K562 (cell line): ENCODE data around the gene GXYLT2. TPM values are rescaled to one million over a fixed set of nuclear protein-coding genes. Genes with fewer than 3 reads are reported as not detected.

Source experiments
- BRD4 ChIP-seq: fragments of 200-600 bp; sonication (generic); IDR thresholded peaks from 2 replicates; pipeline ENCODE4 v1.6.1; 2017; ENCODE audit warnings: inconsistent platforms
- DPF2 ChIP-seq: fragments of 450-650 bp; IDR thresholded peaks from 2 replicates; pipeline ENCODE4 v1.6.1; 2016
- ESRRA ChIP-seq: fragments of 450-650 bp; IDR thresholded peaks from 2 replicates; pipeline ENCODE4 v1.6.1; 2014; ENCODE audit warnings: low read depth, mild to moderate bottlenecking, moderate library complexity, borderline replicate concordance
- ETV1 ChIP-seq: fragments of 450-650 bp; conservative IDR thresholded peaks from 2 replicates; pipeline ENCODE4 v1.6.1; 2016; ENCODE audit warnings: missing genetic modification characterization, control low read depth, low read depth, missing compliant biosample characterization
- KHSRP ChIP-seq: fragments of 450-650 bp; IDR thresholded peaks from 2 replicates; pipeline ENCODE4 v1.6.1; 2017
- MEF2D ChIP-seq: conservative IDR thresholded peaks from 2 replicates; pipeline ENCODE4 v1.6.1; 2016; ENCODE audit warnings: low read depth, missing genetic modification characterization, missing compliant biosample characterization
- MEIS2 ChIP-seq: fragments of 450-650 bp; IDR thresholded peaks from 2 replicates; pipeline ENCODE4 v1.6.1; 2014; ENCODE audit warnings: mild to moderate bottlenecking; ENCODE audit not compliant: partially characterized antibody
- NBN ChIP-seq: fragments of 450-650 bp; IDR thresholded peaks from 2 replicates; pipeline ENCODE4 v1.6.1; 2016; ENCODE audit warnings: low read depth, mild to moderate bottlenecking
- NR2F6 ChIP-seq: fragments of 450-650 bp; formaldehyde crosslinking; IDR thresholded peaks from 2 replicates; pipeline ENCODE4 v1.4.0; 2020; ENCODE audit warnings: mild to moderate bottlenecking
- NUFIP1 ChIP-seq: fragments of 450-650 bp; IDR thresholded peaks from 2 replicates; pipeline ENCODE4 v1.6.1; 2018; ENCODE audit not compliant: partially characterized antibody
- PYGO2 ChIP-seq: fragments of 450-650 bp; IDR thresholded peaks from 2 replicates; pipeline ENCODE4 v1.6.1; 2016; ENCODE audit warnings: mild to moderate bottlenecking, missing genetic modification characterization, moderate library complexity, missing compliant biosample characterization
- RAD51 ChIP-seq: fragments of 450-650 bp; IDR thresholded peaks from 2 replicates; pipeline ENCODE4 v1.7.1; 2016; ENCODE audit warnings: low read depth, mild to moderate bottlenecking, borderline replicate concordance
- RBM25 ChIP-seq: fragments of 200-400 bp; formaldehyde crosslinking; IDR thresholded peaks from 2 replicates; pipeline ENCODE4 v1.6.1; 2018; ENCODE audit warnings: low read length, low read depth, moderate library complexity; ENCODE audit not compliant: severe bottlenecking
- SAP30 ChIP-seq: fragments of 200-600 bp; sonication (generic); IDR thresholded peaks from 2 replicates; pipeline ENCODE4 v1.6.1; 2012; ENCODE audit warnings: borderline replicate concordance, low read depth, mild to moderate bottlenecking, moderate library complexity, low read length, control low read depth, inconsistent platforms; ENCODE audit not compliant: insufficient read depth, poor library complexity, severe bottlenecking
- SMARCC2 ChIP-seq: fragments of 450-650 bp; IDR thresholded peaks from 2 replicates; pipeline ENCODE4 v1.6.1; 2017; ENCODE audit warnings: antibody characterized with exemption, moderate library complexity, mild to moderate bottlenecking, low read depth
- ZNF134 ChIP-seq: fragments of 250-450 bp; sonication (Bioruptor Pico); conservative IDR thresholded peaks from 2 replicates; pipeline ENCODE4 v1.4.0; 2020
- ZNF445 ChIP-seq: fragments of 250-450 bp; sonication (Bioruptor Pico); IDR thresholded peaks from 2 replicates; pipeline ENCODE4 v1.4.0; 2020; ENCODE audit warnings: low read depth, mild to moderate bottlenecking, moderate library complexity
- ZNF583 ChIP-seq: fragments of 250-450 bp; sonication (Bioruptor Pico); IDR thresholded peaks from 2 replicates; pipeline ENCODE4 v1.4.0; 2020
- ZNF778 ChIP-seq: fragments of 450-650 bp; formaldehyde crosslinking; IDR thresholded peaks from 2 replicates; pipeline ENCODE4 v1.4.0; 2020; ENCODE audit warnings: mild to moderate bottlenecking, moderate library complexity
- ZZZ3 ChIP-seq: fragments of 450-650 bp; IDR thresholded peaks from 2 replicates; pipeline ENCODE4 v1.6.1; 2016; ENCODE audit warnings: antibody characterized with exemption, mild to moderate bottlenecking, moderate library complexity
- polyA plus RNA-seq, 8 experiments: library from polyadenylated mRNA; depleted of rRNA in 4 of 8; stranded (reverse) in 5 of 8; unstranded in 3 of 8; fragments of >200 nt; fragmentation: Nextera tagmentation in 2 of 8; fragmentation: Illumina TruSeq in 1 of 8; extraction: Ambion mirVana in 2 of 8; extraction: Trizol in 1 of 8; gene quantifications; 2 replicates each; pipeline versions ENCODE4 v1.2.1 to v1.2.3, GENCODE V29; 2011 to 2014; ENCODE audit warnings: inconsistent platforms in 1 of 8, missing spikeins in 1 of 8
- total RNA-seq, 7 experiments: library from RNA; depleted of rRNA in 6 of 7; stranded (reverse); fragments of >200 nt in 6 of 7; fragmentation: Illumina TruSeq in 2 of 7; extraction: Trizol in 2 of 7; gene quantifications; 2 replicates each; pipeline versions ENCODE4 v1.2.1 to v1.2.3, GENCODE V29; 2011 to 2021; ENCODE audit warnings: low replicate concordance in 1 of 7
- TF ChIP-seq, protein P1 (sequence below): fragments of 450-650 bp; IDR thresholded peaks from 2 replicates; pipeline ENCODE4 v1.7.0; 2016; ENCODE audit warnings: borderline replicate concordance
- TF ChIP-seq, protein P2 (sequence below), 2 experiments: fragments of 450-650 bp; IDR thresholded peaks; 2 replicates each; pipeline ENCODE4 v1.6.1; 2016
- TF ChIP-seq, protein P3 (sequence below): fragments of 250-450 bp; sonication (Bioruptor Pico); IDR thresholded peaks from 2 replicates; pipeline ENCODE4 v1.8.0; 2022; ENCODE audit warnings: inconsistent platforms
- TF ChIP-seq, protein P4 (sequence below): sonication (generic); formaldehyde crosslinking; IDR thresholded peaks from 2 replicates; pipeline ENCODE4 v1.8.1; 2023; ENCODE audit warnings: mild to moderate bottlenecking, missing genetic modification reagents

Gene GXYLT2
- total and polyA plus RNA-seq, 9 of the 15 experiments (the other 6 are each of a cell fraction or from before 2014, with no cell fraction given), result 0.71 to 6.0 (median 3.3) TPM

DNA sequence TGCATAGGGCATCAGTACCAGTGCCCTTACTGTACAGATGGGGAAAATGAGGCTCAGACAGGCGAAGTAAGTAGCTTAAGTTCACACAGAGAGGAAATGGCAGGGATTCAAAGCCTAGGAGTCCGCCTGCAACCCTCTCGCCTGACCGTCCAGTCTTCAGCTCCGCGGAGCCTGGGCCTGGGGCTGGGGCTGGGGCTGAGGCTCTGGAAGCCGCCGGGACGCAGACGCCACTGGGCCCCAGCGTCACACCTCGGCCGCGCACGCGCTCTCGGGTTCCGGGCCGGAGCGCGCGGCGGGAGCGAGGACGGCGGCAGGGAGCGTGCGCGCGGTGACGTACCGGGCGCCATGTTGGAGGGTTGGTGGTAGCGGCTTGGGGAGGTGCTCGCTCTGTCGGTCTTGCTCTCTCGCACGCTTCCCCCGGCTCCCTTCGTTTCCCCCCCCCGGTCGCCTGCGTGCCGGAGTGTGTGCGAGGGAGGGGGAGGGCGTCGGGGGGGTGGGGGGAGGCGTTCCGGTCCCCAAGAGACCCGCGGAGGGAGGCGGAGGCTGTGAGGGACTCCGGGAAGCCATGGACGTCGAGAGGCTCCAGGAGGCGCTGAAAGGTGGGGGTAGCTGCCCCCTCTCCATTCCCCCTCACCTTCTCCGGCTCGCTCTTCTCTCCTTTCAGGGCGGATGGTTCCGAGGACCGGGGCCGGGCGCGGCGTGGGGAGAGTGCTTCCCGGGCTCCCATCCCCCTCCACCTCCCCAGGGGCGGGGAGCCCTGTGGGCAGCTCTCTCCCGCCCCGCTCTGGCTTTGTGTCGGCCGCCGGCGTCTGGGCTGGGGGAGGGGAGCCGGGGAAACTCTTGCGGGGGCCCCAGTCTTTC is 108.9 kb downstream of the GXYLT2 start, which contains the start of gene PPP4R2 (continued):
- no peak for TF ChIP-seq ZZZ3
- no peak for TF ChIP-seq NR2F6 (CRISPR knock-in tag)
- no peak for TF ChIP-seq ZNF445
- TF ChIP-seq, protein P1, sequence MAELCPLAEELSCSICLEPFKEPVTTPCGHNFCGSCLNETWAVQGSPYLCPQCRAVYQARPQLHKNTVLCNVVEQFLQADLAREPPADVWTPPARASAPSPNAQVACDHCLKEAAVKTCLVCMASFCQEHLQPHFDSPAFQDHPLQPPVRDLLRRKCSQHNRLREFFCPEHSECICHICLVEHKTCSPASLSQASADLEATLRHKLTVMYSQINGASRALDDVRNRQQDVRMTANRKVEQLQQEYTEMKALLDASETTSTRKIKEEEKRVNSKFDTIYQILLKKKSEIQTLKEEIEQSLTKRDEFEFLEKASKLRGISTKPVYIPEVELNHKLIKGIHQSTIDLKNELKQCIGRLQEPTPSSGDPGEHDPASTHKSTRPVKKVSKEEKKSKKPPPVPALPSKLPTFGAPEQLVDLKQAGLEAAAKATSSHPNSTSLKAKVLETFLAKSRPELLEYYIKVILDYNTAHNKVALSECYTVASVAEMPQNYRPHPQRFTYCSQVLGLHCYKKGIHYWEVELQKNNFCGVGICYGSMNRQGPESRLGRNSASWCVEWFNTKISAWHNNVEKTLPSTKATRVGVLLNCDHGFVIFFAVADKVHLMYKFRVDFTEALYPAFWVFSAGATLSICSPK, result no peak
- no peak for TF ChIP-seq PYGO2 (tag)
- no peak for TF ChIP-seq BRD4
- TF ChIP-seq, protein P2, sequence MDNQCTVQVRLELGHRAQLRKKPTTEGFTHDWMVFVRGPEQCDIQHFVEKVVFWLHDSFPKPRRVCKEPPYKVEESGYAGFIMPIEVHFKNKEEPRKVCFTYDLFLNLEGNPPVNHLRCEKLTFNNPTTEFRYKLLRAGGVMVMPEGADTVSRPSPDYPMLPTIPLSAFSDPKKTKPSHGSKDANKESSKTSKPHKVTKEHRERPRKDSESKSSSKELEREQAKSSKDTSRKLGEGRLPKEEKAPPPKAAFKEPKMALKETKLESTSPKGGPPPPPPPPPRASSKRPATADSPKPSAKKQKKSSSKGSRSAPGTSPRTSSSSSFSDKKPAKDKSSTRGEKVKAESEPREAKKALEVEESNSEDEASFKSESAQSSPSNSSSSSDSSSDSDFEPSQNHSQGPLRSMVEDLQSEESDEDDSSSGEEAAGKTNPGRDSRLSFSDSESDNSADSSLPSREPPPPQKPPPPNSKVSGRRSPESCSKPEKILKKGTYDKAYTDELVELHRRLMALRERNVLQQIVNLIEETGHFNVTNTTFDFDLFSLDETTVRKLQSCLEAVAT (IDR thresholded peaks at IDR 0.05), result no peak
- TF ChIP-seq MEF2D (tag), result no peak
- TF ChIP-seq, protein P3, sequence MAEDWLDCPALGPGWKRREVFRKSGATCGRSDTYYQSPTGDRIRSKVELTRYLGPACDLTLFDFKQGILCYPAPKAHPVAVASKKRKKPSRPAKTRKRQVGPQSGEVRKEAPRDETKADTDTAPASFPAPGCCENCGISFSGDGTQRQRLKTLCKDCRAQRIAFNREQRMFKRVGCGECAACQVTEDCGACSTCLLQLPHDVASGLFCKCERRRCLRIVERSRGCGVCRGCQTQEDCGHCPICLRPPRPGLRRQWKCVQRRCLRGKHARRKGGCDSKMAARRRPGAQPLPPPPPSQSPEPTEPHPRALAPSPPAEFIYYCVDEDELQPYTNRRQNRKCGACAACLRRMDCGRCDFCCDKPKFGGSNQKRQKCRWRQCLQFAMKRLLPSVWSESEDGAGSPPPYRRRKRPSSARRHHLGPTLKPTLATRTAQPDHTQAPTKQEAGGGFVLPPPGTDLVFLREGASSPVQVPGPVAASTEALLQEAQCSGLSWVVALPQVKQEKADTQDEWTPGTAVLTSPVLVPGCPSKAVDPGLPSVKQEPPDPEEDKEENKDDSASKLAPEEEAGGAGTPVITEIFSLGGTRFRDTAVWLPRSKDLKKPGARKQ (CRISPR knock-in tag), result no peak
- TF ChIP-seq NUFIP1, result no peak
- no peak for TF ChIP-seq ETV1 (tag)
- peak; percentile 50 for TF ChIP-seq MEIS2
- TF ChIP-seq, protein P4, sequence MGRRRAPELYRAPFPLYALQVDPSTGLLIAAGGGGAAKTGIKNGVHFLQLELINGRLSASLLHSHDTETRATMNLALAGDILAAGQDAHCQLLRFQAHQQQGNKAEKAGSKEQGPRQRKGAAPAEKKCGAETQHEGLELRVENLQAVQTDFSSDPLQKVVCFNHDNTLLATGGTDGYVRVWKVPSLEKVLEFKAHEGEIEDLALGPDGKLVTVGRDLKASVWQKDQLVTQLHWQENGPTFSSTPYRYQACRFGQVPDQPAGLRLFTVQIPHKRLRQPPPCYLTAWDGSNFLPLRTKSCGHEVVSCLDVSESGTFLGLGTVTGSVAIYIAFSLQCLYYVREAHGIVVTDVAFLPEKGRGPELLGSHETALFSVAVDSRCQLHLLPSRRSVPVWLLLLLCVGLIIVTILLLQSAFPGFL (CRISPR knock-in tag), result no peak
- TF ChIP-seq ESRRA, result no peak
- TF ChIP-seq KHSRP, result no peak
- TF ChIP-seq SMARCC2, result no peak
- TF ChIP-seq ZNF134, result no peak
- TF ChIP-seq RAD51, result no peak
- no peak for TF ChIP-seq NBN
- no peak for TF ChIP-seq ZNF583
- TF ChIP-seq DPF2, result no peak
- TF ChIP-seq SAP30, result no peak
- no peak for TF ChIP-seq ZNF778 (CRISPR knock-in tag)
- no peak for TF ChIP-seq RBM25
